ENCODE data around the gene FUS.

- no peak for TF ChIP-seq CTCF (IDR thresholded peaks at IDR 0.05)
- TF ChIP-seq POLR2A (IDR thresholded peaks at IDR 0.05) = no peak
- TF ChIP-seq EP300 (IDR thresholded peaks at IDR 0.05) = no peak
These were observed 15.0 kb downstream of the FUS start for GRCh38 chr16:31194898-31195297.

All from tibial nerve (tissue), 4 donors.